Ureter (tissue), 1 donor: ENCODE measurements around the gene WIPF1. TPM values are rescaled to one million over a fixed set of nuclear protein-coding genes. Genes with fewer than 3 reads are reported as not detected.

Experiments
- DNase-seq: peaks from one replicate; pipeline ENCODE4 v3.0.0-alpha.2; 2020; ENCODE audit warnings: low spot score
- total RNA-seq: library from RNA; stranded (reverse); gene quantifications from one replicate; pipeline ENCODE4 v1.2.4, GENCODE V29; 2023
- donor health status: DM: yes; HTN: yes; CAD: no.

The WIPF1 gene
- total RNA-seq, 1 donor from 2014 or later, result 35.7 TPM

- DNase-seq, result no peak
Observed at GRCh38 chr2:174597009-174597344, 627 bp downstream of the WIPF1 start.

- DNase-seq, result no peak
Observed at GRCh38 chr2:174595891-174596397, 1.7 kb downstream of the WIPF1 start.

GRCh38 chr2:174595116-174595809 is 2.3 kb downstream of the WIPF1 start:
- DNase-seq, result no peak

GRCh38 chr2:174594456-174594855 is 3.1 kb downstream of the WIPF1 start:
- DNase-seq, result no peak

GRCh38 chr2:174593574-174594203 is 3.9 kb downstream of the WIPF1 start:
- DNase-seq, result no peak

GRCh38 chr2:174593041-174593440 is 4.6 kb downstream of the WIPF1 start:
- DNase-seq, result no peak

- DNase-seq, result no peak
Observed at GRCh38 chr2:174591740-174592139, 5.9 kb downstream of the WIPF1 start.

- DNase-seq, result no peak
Observed at GRCh38 chr2:174590928-174591648, 6.5 kb downstream of the WIPF1 start.

- DNase-seq, result no peak
Observed at GRCh38 chr2:174590346-174590745, 7.3 kb downstream of the WIPF1 start.

- no peak for DNase-seq
Observed at GRCh38 chr2:174589334-174589733, 8.3 kb downstream of the WIPF1 start.

- no peak for DNase-seq
Observed at GRCh38 chr2:174588463-174588862, 9.1 kb downstream of the WIPF1 start.

GRCh38 chr2:174587579-174587978 is 10.0 kb downstream of the WIPF1 start:
- no peak for DNase-seq

GRCh38 chr2:174586418-174587295 is 10.9 kb downstream of the WIPF1 start:
- DNase-seq, result no peak

- no peak for DNase-seq
Observed at GRCh38 chr2:174585657-174586252, 11.8 kb downstream of the WIPF1 start.

GRCh38 chr2:174585146-174585545 is 12.5 kb downstream of the WIPF1 start:
- DNase-seq, result no peak

- no peak for DNase-seq
Observed at GRCh38 chr2:174581491-174581890, 16.1 kb downstream of the WIPF1 start.

- DNase-seq, result no peak
Observed at GRCh38 chr2:174580951-174581350, 16.7 kb downstream of the WIPF1 start.

- DNase-seq, result no peak
Observed at GRCh38 chr2:174577967-174578589, 19.5 kb downstream of the WIPF1 start.

GRCh38 chr2:174575124-174575776 is 22.4 kb downstream of the WIPF1 start:
- DNase-seq, result no peak

GRCh38 chr2:174574657-174575056 is 22.9 kb downstream of the WIPF1 start:
- no peak for DNase-seq
